ENCODE results near the gene ZNF215.
"Not testable (repeated sequence)": the region's sequence is repeated elsewhere in the genome, so short reads cannot be mapped to it uniquely, and the experiment has no call there.

Gene ZNF215

DNA sequence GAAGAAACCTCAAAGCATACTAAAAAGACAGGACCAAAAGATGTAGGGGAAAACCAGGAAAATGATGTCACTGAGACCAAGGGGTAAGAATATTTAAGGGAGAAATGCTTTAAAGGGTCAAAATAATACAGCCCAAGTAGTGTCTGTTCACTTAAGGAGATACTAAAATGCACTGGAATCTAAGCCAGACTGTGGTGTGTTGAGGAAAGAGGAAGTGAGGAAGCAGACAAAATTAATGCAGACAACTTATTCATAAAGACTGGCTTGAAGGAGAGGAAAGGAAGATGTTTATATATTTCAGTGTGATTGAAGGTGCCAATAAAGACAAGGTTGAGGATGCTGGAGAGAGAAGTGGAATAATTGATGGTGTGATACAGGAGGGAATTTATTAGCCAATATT lies 15.7 kb downstream of the ZNF215 start:
- no peak for DNase-seq (ENCODE audit: low read depth)

DNA sequence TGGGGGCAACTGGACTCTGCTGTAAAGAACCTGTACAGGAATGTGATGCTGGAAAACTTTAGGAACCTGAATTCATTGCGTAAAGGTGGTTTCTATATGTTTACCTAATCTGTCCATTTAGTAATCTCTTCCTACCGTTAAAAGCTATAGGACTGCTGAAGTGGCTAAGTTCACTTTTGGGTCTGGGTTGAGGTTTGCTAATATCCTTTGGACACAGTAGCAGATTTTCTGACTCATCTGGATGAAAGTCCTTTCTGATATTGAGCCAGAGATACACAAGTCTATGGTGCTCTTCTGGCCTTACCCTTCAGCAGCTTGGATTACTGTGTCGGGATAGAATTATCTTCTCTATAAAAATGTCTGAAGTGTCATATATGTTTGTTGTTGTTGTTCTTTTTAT lies 16.9 kb downstream of the ZNF215 start:
- no peak for DNase-seq (ENCODE audit: low read depth)

DNA sequence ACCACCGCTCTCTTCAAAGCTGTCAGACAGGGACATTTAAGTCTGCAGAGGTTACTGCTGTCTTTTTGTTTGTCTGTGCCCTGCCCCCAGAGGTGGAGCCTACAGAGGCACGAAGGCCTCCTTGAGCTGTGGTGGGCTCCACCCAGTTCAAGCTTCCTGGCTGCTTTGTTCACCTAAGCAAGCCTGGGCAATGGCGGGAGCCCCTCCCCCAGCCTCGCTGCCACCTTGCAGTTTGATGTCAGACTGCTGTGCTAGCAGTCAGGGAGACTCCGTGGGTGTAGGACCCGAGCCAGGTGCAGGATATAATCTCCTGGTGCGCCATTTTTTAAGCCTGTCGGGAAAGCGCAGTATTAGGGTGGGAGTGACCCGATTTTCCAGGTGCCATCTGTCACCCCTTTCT lies 28.0 kb downstream of the ZNF215 start:
- not testable (repeated sequence) for DNase-seq (ENCODE audit: low read depth)

DNA sequence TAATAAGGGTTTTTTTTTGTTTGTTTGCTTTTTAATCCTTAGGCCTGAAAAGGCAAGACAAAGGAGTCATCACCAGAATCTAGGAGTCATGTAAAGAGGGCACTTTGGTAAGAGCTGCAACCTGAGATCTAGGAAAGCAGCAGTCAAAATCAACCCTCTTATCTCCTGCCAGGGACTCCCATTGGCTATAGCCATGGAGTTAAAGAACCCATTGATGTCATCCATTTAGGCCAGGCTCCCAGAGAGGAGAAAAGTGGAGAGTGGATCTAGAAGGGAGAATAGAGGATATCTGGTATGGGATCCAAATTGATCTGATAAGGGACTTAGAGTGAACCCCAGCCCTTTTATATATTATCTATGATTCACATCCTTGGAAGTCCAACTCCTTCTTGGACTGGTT lies 35.9 kb downstream of the ZNF215 start:
- no peak for DNase-seq (ENCODE audit: low read depth)

DNA sequence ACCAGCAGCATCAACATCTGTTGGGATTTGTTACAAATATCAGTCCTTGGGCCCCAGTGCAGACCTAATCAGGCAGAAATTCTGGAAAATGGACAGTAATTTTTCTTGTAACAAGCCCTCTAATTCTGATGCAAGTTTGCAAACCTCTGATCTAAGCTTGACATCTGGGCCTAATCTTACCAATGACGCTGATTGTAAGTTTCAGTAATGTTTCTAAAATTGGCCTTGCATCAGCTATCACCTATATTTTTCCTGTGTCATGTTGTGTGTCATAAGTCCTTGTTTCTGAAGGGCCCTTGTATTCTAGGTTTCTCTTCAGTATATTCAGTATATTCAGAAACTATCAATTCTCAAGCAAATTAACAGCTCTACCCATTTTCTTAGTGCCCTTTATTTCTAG lies 36.4 kb downstream of the ZNF215 start:
- DNase-seq (ENCODE audit: low read depth): no peak

DNA sequence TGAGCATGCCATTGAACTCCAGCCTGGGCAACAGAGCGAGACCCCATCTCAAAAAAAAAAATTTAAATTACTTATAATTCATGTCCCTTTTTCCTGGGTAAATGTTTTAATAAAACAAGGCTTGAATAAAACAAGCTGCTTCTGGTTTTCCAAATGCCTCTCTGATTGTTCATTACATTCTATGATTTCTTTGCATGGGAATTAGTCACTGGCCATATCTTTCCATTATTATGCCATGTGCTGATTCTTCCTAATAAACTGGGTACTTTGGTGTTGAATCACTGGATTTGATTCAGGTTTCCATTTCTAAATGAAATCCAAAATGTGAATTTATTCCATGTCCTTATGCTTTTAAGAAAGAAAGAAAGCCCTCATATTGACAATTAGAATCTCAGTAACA lies 42.6 kb downstream of the ZNF215 start:
- DNase-seq (ENCODE audit: low read depth): no peak

DNA sequence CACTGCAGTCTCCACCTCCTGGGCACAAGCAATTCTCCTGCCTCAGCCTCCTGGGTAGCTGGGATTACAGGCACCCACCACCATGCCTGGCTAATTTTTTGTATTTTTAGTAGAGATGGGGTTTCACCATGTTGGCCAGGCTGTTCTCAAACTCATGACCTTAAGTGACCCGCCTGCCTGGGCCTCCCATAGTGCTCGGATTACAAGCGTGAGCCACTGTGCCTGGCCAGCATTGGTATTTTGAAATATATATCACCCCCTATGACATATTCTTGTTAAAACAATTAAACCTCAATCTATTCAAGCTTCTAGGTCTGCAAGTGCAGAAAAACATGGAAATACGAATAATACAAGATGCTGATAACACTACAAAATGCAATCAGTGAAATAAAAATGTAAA lies 43.6 kb downstream of the ZNF215 start:
- DNase-seq (ENCODE audit: low read depth): not testable (repeated sequence)

DNA sequence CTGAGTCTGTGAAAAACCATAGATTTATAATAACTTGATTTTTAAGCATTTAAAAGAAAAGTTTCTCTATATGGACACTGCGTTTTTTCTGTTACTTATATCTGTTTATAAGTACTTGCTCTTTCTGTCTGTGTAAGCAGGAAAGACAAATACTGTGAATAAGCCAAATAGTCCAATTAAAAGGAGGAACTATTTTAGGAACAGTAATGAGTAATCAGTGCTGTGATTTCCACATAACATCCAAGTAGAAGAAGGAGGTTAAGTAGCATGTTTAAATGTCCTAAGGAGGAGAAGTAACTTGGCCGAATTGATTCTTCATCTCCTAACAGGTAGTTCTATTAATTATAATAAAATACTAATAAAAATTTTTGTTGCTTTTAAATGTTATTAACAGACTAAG lies 53.1 kb downstream of the ZNF215 start:
- no peak for DNase-seq (ENCODE audit: low read depth)

DNA sequence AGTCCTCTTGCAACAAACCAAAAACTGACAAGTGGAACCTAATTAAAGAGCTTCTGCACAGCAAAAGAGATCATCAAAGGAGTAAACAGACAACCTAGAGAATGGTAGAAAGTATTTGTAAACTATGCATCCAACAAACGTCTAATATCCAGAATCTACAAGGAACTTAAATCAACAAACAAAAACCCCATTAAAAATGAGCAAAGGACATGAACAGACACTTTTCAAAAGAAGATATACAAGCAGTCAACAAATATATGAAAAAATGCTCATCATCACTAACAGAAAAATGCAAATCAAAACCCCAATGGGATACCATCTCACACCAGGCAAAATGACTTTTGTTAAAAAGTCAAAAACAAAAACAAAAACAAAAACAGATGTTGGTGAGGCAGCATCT lies 60.3 kb downstream of the ZNF215 start:
- DNase-seq (ENCODE audit: low read depth): no peak

DNA sequence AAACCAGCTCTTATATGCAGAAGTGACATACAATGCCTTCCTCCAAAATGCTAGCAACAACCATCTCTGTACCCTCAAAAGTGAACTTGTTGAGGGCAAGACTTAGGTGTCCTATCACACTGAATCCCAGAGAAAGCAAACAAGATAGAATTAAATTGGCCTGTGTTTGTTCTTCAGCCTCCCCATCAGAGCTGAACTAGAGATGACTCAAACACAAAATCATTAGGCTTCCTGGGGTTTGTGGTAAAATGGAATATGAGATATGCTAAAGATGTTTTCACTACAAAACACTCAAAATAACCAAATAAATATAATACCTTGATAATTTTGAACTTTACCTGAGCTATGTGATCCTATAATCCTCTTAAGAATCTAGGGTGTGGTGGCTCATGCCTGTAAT lies 62.3 kb downstream of the ZNF215 start:
- no peak for DNase-seq (ENCODE audit: low read depth)

DNA sequence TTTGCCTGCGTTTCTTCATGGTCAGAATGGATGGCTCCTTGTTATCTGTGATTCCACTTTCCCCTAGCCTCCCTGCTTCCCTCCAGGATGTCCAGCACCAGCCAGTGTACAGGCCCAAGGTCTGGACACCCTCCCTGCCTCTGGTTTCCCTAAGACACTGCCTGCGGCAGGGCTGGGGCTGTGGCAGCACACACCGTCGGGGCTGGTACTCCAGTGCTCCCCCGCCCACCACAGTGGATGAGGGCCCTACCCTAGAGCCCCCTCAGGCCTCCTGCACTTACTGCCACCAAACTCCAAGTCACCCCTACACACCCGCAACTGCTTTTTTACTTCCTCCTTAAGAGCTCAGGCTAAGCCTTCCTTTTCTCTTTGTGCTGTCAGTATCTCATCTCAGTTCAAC lies 65.0 kb downstream of the ZNF215 start:
- no peak for DNase-seq (ENCODE audit: low read depth)

DNA sequence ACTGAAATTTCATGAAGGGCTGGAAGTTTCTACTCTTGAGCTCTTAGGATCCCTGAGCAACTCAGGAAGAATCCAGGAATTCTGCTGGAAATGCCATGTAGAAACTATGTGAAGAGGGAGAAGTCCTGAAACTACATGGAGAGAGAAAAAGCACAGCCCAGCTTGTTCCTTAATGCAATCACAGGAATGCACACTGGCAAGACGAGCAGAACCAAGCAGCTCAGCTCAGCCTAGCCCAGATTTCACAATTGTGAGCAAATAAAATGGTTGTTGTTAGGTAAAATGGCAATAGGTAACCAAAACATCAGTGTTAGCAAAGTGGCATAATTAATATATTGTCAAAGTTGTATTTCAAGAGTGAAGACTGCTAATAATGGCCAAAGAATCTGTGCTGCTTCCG lies 65.8 kb downstream of the ZNF215 start:
- no peak for DNase-seq (ENCODE audit: low read depth)

DNA sequence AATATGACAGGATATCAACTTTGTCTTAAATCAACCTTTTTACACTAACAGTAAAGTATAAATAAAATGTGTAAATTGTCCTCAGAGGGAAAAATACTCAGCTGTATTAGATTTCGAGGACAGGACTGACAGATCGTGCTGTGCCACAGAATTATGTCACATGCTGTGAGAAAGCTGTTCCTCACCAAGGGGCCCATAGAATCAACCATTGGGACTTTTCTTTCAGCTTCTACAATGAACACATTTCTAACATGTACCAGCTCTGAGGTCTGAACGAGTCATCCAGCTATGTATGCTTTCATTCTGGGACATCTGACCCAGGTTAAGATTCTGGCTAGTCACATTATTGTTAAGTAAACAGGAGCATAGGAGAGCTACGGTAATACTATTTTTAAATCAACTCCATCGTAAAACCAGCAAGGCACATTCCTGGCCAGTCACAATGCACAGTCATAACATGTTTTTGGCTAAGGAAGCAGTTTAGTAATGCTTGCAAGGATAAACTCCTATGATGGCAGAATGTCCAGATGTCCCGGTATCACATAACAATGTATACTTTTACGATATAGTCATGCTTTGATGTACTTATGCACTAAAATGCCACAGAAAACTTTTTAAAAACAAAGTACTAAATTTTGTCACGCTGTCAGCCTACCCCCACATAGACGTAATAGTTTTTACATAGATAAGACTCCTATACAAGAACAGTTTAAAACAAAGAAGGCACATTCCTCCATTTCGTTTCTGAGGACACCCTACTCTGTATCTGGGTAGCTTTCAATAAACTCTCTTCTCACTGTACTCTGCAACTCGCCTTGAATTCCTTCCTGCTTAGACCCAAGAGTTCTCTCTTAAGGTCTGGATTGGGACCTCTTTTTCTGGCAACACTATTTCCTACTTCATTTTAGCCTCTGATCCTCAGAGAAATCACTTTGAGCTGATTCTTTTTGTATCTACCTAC lies 66.5 kb downstream of the ZNF215 start:
- no peak for DNase-seq (ENCODE audit: low read depth)

DNA sequence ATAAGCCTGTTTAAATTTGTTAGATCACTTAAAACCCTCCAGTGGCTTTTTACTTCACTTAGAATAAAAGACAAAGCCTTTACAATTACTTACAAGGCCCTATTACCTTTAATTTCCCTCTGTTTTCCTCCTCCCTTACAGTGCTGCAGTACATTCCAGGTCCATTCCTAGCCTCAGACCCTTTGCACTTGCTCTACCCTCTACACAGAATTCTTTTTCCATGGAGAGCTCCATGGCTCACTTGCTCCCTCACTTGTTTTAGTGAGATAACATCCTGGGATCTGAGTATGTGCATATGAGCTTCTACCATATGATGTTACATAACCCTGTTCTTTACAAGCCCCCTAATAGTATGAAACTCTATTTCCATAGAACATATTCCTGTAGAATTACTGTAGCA lies 69.5 kb downstream of the ZNF215 start:
- no peak for DNase-seq (ENCODE audit: low read depth)

DNA sequence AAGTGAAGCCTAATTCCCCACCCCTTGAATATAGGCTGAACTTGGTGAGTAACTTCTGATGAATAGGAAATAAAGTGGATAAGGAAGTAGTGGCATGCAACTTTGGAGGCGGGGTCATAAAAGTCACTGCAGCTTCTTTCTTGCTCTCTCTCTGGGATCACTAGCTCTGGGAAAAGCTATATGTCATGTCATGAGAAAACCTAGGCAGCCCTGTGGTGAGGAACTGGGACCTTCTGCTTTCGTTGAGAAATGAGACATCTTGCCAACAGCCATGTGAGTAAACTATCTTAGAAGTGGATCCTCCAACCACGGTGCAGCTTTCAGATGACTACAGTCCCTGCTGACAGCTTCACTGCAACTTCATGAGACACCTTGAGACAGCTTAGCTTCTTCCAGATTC lies 78.3 kb downstream of the ZNF215 start:
- DNase-seq (ENCODE audit: low read depth): no peak

All from stimulated activated CD8-positive, alpha-beta memory T cell treated with anti-CD3 and anti-CD28 coated beads, Interleukin-12 subunit alpha, Interleukin-12 subunit beta, amount 100 ng/mL, for 1 hour (primary cell).